NB4 (cell line): ENCODE results near the gene MBLAC1.

ENCODE experiments used
- MYC ChIP-seq: IDR thresholded peaks from 2 replicates; pipeline ENCODE4 v1.6.1; 2011; ENCODE audit warnings: low read depth, low read length
- POLR2A ChIP-seq: IDR thresholded peaks from 2 replicates; pipeline ENCODE4 v1.6.1; 2011; ENCODE audit warnings: mild to moderate bottlenecking; ENCODE audit not compliant: insufficient read length; ENCODE audit errors: extremely low read depth
- TF ChIP-seq, protein P1 (sequence below): IDR thresholded peaks from one replicate; pipeline ENCODE4 v1.5.1; 2012; ENCODE audit warnings: low read depth, low read length
- TF ChIP-seq, protein P2 (sequence below): IDR thresholded peaks from 2 replicates; pipeline ENCODE4 v1.6.1; 2011; ENCODE audit warnings: low read depth, low read length

DNA sequence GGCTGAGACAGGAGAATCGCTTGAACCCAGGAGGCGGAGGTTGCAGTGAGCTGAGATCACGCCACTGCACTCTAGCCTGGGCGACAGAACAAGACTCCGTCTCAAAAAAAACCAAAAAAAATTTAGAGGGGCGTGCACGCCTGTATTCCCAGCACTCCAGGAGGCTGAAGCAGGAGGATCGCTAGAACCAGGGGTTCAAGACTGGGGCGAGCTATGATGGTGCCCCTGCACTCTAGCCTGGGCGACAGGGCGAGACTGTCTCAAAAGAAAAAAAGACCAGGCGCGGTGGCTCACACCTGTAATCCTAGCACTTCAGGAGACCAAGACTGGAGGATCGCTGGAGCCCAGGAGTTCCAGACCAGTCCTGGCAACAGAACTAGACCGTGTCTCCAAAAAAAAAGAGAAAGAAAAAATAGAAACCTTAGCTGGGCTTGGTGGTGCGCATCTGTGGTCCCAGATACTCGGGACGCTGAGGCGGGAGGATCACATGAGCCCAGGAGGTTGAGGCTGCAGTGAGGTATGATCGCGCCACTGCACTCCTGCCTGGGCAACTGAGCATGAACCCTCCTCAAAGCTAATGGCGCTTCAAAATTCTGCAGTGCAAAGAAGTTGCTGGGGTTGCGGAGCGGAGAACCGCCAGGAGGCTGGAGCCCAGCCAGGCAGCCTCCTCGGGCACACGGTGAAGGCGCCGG is 382 bp upstream of the MBLAC1 start:
- TF ChIP-seq, protein P1, sequence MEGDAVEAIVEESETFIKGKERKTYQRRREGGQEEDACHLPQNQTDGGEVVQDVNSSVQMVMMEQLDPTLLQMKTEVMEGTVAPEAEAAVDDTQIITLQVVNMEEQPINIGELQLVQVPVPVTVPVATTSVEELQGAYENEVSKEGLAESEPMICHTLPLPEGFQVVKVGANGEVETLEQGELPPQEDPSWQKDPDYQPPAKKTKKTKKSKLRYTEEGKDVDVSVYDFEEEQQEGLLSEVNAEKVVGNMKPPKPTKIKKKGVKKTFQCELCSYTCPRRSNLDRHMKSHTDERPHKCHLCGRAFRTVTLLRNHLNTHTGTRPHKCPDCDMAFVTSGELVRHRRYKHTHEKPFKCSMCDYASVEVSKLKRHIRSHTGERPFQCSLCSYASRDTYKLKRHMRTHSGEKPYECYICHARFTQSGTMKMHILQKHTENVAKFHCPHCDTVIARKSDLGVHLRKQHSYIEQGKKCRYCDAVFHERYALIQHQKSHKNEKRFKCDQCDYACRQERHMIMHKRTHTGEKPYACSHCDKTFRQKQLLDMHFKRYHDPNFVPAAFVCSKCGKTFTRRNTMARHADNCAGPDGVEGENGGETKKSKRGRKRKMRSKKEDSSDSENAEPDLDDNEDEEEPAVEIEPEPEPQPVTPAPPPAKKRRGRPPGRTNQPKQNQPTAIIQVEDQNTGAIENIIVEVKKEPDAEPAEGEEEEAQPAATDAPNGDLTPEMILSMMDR, result no peak
- no peak for TF ChIP-seq POLR2A
- TF ChIP-seq, protein P2, sequence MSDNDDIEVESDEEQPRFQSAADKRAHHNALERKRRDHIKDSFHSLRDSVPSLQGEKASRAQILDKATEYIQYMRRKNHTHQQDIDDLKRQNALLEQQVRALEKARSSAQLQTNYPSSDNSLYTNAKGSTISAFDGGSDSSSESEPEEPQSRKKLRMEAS, result no peak
- no peak for TF ChIP-seq MYC
